SK-N-SH (cell line): ENCODE data around the gene IL27RA. TPM values are rescaled to one million over a fixed set of nuclear protein-coding genes. Genes with fewer than 3 reads are reported as not detected.

ENCODE experiments used
- CTCF ChIA-PET: fragments of 300-600, 350-600 bp; formaldehyde crosslinking; extraction: SDS; loops from one replicate; lab custom pipeline; 2021; lab: Yijun Ruan, JAX
- POLR2A ChIA-PET: fragments of 350-600 bp; sonication (Branson Sonifier 250); formaldehyde crosslinking; extraction: SDS; loops from one replicate; lab custom pipeline; 2020; ENCODE audit warnings: antibody characterized with exemption, inconsistent platforms; lab: Yijun Ruan, JAX
- DNase-seq: peaks from one replicate; pipeline ENCODE4 v3.0.0; 2012
- H2AFZ ChIP-seq: fragments of 200-600 bp; sonication (generic); 2 replicates; pipeline ENCODE4 v1.8.1; 2016; ENCODE audit warnings: antibody characterized with exemption, mild to moderate bottlenecking, low read depth
- H3F3A ChIP-seq: fragments of 200-600 bp; sonication (generic); replicated peaks from 2 replicates; pipeline ENCODE3; 2016; ENCODE audit warnings: antibody characterized with exemption, mild to moderate bottlenecking; ENCODE audit not compliant: insufficient read depth
- H3K27ac ChIP-seq, 2 experiments: fragments of 200-500 bp in 1 of 2; fragments of 200-600 bp in 1 of 2; sonication (Bioruptor generic) in 1 of 2; sonication (generic), shearing (Covaris generic) in 1 of 2; 2 replicates each; pipeline versions ENCODE4 v1.5.1 to v1.6.1; 2014 to 2016; ENCODE audit warnings: low read depth in 2 of 2, inconsistent platforms in 1 of 2, low read length in 1 of 2, mild to moderate bottlenecking in 1 of 2, mixed read lengths in 1 of 2
- H3K27me3 ChIP-seq: fragments of 200-600 bp; sonication (generic), shearing (Covaris generic); 2 replicates; pipeline ENCODE4 v1.6.1; 2016; ENCODE audit warnings: mixed run types; ENCODE audit not compliant: insufficient read depth
- H3K36me3 ChIP-seq, 2 experiments: fragments of 200-500 bp in 1 of 2; fragments of 200-600 bp in 1 of 2; sonication (Bioruptor generic) in 1 of 2; sonication (generic) in 1 of 2; replicated peaks in 1 of 2; 2 replicates each; pipeline versions ENCODE3 to v1.5.1; 2014 to 2016; ENCODE audit warnings: low read length in 1 of 2, mild to moderate bottlenecking in 1 of 2; ENCODE audit not compliant: insufficient read depth in 2 of 2, control insufficient read depth in 1 of 2
- H3K4me1 ChIP-seq, 2 experiments: fragments of 200-500 bp in 1 of 2; fragments of 200-600 bp in 1 of 2; sonication (Bioruptor generic) in 1 of 2; sonication (generic), shearing (Covaris generic) in 1 of 2; 2 replicates each; pipeline versions ENCODE4 v1.5.1 to v1.6.1; 2014 to 2016; ENCODE audit warnings: low read depth in 1 of 2, low read length in 1 of 2, mixed run types in 1 of 2; ENCODE audit not compliant: insufficient read depth in 2 of 2, control insufficient read depth in 1 of 2
- H3K4me2 ChIP-seq: fragments of 200-600 bp; sonication (generic), shearing (Covaris generic); 2 replicates; pipeline ENCODE4 v1.6.1; 2017; ENCODE audit warnings: mixed run types
- H3K4me3 ChIP-seq, 2 experiments: fragments of 200-500 bp in 1 of 2; fragments of 200-600 bp in 1 of 2; sonication (Bioruptor generic) in 1 of 2; sonication (generic), shearing (Covaris generic) in 1 of 2; 2 replicates each; pipeline versions ENCODE4 v1.5.1 to v1.8.1; 2014 to 2016; ENCODE audit warnings: low read depth in 2 of 2, inconsistent platforms in 1 of 2, low read length in 1 of 2, mild to moderate bottlenecking in 1 of 2, mixed read lengths in 1 of 2, moderate library complexity in 1 of 2
- H3K79me2 ChIP-seq: fragments of 200-600 bp; sonication (generic); 2 replicates; pipeline ENCODE4 v1.8.1; 2017; ENCODE audit warnings: mild to moderate bottlenecking; ENCODE audit not compliant: insufficient read depth
- H3K9ac ChIP-seq: fragments of 200-600 bp; sonication (generic); 2 replicates; pipeline ENCODE4 v1.6.1; 2017; ENCODE audit warnings: mixed run types
- H3K9me2 ChIP-seq: fragments of 200-600 bp; sonication (generic); 2 replicates; pipeline ENCODE4 v1.6.1; 2017; ENCODE audit warnings: mixed run types
- H3K9me3 ChIP-seq: fragments of 200-600 bp; sonication (generic); 2 replicates; pipeline ENCODE4 v1.6.1; 2017; ENCODE audit warnings: mixed run types, mild to moderate bottlenecking, moderate library complexity
- H4K20me1 ChIP-seq: fragments of 200-600 bp; sonication (generic); 2 replicates; pipeline ENCODE4 v1.6.1; 2017; ENCODE audit warnings: mild to moderate bottlenecking, mixed run types; ENCODE audit not compliant: insufficient read depth
- EP300 ChIP-seq, 2 experiments: IDR thresholded peaks; 2 replicates each; pipeline versions ENCODE4 v1.4.0 to v1.6.1; 2012; ENCODE audit warnings: borderline replicate concordance in 1 of 2, low read depth in 1 of 2, low read length in 1 of 2
- FOXJ3 ChIP-seq: sonication (generic); formaldehyde crosslinking; IDR thresholded peaks from 2 replicates; pipeline ENCODE4 v1.5.1; 2020; ENCODE audit warnings: mild to moderate bottlenecking, missing genetic modification reagents
- FOXM1 ChIP-seq: IDR thresholded peaks from 2 replicates; pipeline ENCODE4 v1.4.0; 2012; ENCODE audit warnings: low read depth, mild to moderate bottlenecking
- GABPA ChIP-seq: IDR thresholded peaks from 2 replicates; pipeline ENCODE4 v1.4.0; 2012; ENCODE audit warnings: low read depth, mild to moderate bottlenecking
- GATA2 ChIP-seq: sonication (generic); formaldehyde crosslinking; IDR thresholded peaks from 2 replicates; pipeline ENCODE4 v1.5.0; 2020; ENCODE audit warnings: mild to moderate bottlenecking, missing genetic modification reagents
- MEF2A ChIP-seq: IDR thresholded peaks from 2 replicates; pipeline ENCODE4 v1.4.0; 2012; ENCODE audit warnings: low read depth, borderline replicate concordance
- NFIC ChIP-seq: IDR thresholded peaks from 2 replicates; pipeline ENCODE4 v1.4.0; 2012; ENCODE audit warnings: borderline replicate concordance
- RAD21 ChIP-seq: IDR thresholded peaks from 2 replicates; pipeline ENCODE4 v1.6.1; 2012; ENCODE audit warnings: mild to moderate bottlenecking, low read length
- RXRA ChIP-seq: IDR thresholded peaks from 2 replicates; pipeline ENCODE4 v1.4.0; 2012; ENCODE audit warnings: low read depth, mild to moderate bottlenecking, borderline replicate concordance
- SIN3A ChIP-seq: IDR thresholded peaks from 2 replicates; pipeline ENCODE4 v1.6.1; 2012; ENCODE audit warnings: low read depth, mild to moderate bottlenecking, low read length, moderate library complexity, borderline replicate concordance
- SMC3 ChIP-seq: IDR thresholded peaks from 2 replicates; pipeline ENCODE4 v1.6.1; 2012; ENCODE audit warnings: low read depth, low read length, improper control_type of control experiment
- TAF1 ChIP-seq: IDR thresholded peaks from 2 replicates; pipeline ENCODE4 v1.6.1; 2012; ENCODE audit warnings: low read depth, mild to moderate bottlenecking, low read length, moderate library complexity, borderline replicate concordance
- WGBS: methylation state at CpG from one replicate; pipeline ENCODE4 v1.1.6; 2017; ENCODE audit warnings: low lambda C conversion rate; 5-methylcytosine and 5-hydroxymethylcytosine counted together
- polyA plus RNA-seq, 3 experiments: library from polyadenylated mRNA; depleted of rRNA; stranded (reverse); fragments of >200 nt; gene quantifications; 2 replicates each; pipeline ENCODE4 v1.2.3, GENCODE V29; 2012
- TF ChIP-seq, protein P1 (sequence below): IDR thresholded peaks from 2 replicates; pipeline ENCODE4 v1.6.1; 2012; ENCODE audit warnings: mild to moderate bottlenecking, low read depth, low read length, moderate library complexity
- TF ChIP-seq, protein P2 (sequence below): fragments of 150-350 bp; IDR thresholded peaks from 2 replicates; pipeline ENCODE4 v1.6.1; 2017; ENCODE audit warnings: antibody characterized with exemption, low read length, low read depth, borderline replicate concordance
- TF ChIP-seq, protein P3 (sequence below): fragments of 150-350 bp; IDR thresholded peaks from 2 replicates; pipeline ENCODE4 v1.6.1; 2016; ENCODE audit warnings: mild to moderate bottlenecking, low read depth, low read length
- TF ChIP-seq, protein P4 (sequence below): fragments of 200-600 bp; sonication (generic); IDR thresholded peaks from 2 replicates; pipeline ENCODE4 v1.6.1; 2017; ENCODE audit warnings: antibody characterized with exemption, mild to moderate bottlenecking, moderate library complexity

IL27RA gene
- polyA plus RNA-seq, 1 of the 3 experiments (the other 2 are of a cell fraction), result 9.3 TPM

DNA sequence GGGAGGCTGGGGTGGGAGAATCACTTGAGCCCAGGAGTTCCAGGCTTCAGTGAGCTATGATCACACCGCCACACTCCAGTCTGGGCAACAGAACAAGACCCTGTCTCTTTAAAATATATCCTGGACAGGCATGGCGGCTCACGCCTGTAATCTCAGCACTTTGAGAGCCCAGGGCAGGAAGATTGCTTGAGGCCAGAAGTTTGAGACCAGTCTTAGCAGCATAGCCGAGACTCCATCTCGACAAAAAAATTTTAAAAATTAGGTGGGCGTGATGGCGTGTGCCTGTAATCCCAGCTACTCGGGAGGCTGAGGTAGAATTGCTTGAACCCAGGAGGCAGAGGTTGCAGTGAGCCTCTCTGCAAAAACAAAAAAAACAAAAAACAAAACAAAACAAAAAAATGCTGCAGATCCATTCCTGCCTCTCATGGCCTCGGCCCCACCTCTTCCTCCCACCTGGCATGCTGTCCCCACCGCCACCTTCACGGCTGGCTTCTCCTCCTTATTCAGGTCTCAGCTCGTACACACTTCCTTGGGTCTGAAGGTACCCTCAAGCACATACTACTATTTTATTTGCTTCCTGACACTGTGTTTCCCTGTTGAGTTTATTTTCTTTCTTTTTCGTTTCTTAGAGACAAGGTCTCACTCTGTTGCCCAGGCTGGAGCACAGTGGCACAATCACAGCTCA lies 30.7 kb upstream of the IL27RA start:
- DNase-seq, result no peak
- no peak overlapping the region for H2AFZ ChIP-seq
- CTCF ChIA-PET, result interaction anchor here (0.9 to 1.0 kb wide), 2 partner anchors 31 to 72 kb away, joined by 3 read pairs; partner anchors contain the start of gene IL27RA

More for the DNA sequence above, 30.7 kb upstream of the IL27RA start:
- Histone ChIP-seq H3F3A (peaks cover 14% of the 10 kb centered on the region), H3K9ac (no peak overlapping the region), H3K4me3 (no peak overlapping the region), H3K9me2 (no peaks in the 10 kb centered on the region), H3K4me2 (no peak overlapping the region), H3K9me3 (peaks cover 10% of the 10 kb centered on the region; the same call in 1 of the 2 replicates), H3K27ac (no peak overlapping the region), H3K79me2 (peaks cover 10% of the 10 kb centered on the region; the same call in 1 of the 2 replicates), H3K36me3 (peaks cover 0 to 16% of the 10 kb centered on the region in 2 experiments), H4K20me1 (no peaks in the 10 kb centered on the region), H3K4me1 (peaks cover 0 to 4% of the 10 kb centered on the region in 2 experiments; a peak in 1 of 4 replicates), H3K27me3 (no peaks in the 10 kb centered on the region)
- POLR2A ChIA-PET, result no interaction called here
- TF ChIP-seq MEF2A (no peak), TAF1 (no peak), SMC3 (no peak), NFIC (no peak), RXRA (no peak), RAD21 (no peak), FOXM1 (no peak), FOXJ3 (CRISPR knock-in tag) (no peak), SIN3A (no peak), EP300 (IDR thresholded peaks at IDR 0.05; ENCODE audit: borderline replicate concordance in 1 of 2, low read depth in 1 of 2, low read length in 1 of 2) (no peak), GATA2 (no peak), GABPA (no peak)
- TF ChIP-seq, protein P1, sequence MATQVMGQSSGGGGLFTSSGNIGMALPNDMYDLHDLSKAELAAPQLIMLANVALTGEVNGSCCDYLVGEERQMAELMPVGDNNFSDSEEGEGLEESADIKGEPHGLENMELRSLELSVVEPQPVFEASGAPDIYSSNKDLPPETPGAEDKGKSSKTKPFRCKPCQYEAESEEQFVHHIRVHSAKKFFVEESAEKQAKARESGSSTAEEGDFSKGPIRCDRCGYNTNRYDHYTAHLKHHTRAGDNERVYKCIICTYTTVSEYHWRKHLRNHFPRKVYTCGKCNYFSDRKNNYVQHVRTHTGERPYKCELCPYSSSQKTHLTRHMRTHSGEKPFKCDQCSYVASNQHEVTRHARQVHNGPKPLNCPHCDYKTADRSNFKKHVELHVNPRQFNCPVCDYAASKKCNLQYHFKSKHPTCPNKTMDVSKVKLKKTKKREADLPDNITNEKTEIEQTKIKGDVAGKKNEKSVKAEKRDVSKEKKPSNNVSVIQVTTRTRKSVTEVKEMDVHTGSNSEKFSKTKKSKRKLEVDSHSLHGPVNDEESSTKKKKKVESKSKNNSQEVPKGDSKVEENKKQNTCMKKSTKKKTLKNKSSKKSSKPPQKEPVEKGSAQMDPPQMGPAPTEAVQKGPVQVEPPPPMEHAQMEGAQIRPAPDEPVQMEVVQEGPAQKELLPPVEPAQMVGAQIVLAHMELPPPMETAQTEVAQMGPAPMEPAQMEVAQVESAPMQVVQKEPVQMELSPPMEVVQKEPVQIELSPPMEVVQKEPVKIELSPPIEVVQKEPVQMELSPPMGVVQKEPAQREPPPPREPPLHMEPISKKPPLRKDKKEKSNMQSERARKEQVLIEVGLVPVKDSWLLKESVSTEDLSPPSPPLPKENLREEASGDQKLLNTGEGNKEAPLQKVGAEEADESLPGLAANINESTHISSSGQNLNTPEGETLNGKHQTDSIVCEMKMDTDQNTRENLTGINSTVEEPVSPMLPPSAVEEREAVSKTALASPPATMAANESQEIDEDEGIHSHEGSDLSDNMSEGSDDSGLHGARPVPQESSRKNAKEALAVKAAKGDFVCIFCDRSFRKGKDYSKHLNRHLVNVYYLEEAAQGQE, result no peak
- TF ChIP-seq, protein P2, sequence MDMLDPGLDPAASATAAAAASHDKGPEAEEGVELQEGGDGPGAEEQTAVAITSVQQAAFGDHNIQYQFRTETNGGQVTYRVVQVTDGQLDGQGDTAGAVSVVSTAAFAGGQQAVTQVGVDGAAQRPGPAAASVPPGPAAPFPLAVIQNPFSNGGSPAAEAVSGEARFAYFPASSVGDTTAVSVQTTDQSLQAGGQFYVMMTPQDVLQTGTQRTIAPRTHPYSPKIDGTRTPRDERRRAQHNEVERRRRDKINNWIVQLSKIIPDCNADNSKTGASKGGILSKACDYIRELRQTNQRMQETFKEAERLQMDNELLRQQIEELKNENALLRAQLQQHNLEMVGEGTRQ, result no peak
- TF ChIP-seq, protein P3, sequence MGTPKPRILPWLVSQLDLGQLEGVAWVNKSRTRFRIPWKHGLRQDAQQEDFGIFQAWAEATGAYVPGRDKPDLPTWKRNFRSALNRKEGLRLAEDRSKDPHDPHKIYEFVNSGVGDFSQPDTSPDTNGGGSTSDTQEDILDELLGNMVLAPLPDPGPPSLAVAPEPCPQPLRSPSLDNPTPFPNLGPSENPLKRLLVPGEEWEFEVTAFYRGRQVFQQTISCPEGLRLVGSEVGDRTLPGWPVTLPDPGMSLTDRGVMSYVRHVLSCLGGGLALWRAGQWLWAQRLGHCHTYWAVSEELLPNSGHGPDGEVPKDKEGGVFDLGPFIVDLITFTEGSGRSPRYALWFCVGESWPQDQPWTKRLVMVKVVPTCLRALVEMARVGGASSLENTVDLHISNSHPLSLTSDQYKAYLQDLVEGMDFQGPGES, result no peak
- TF ChIP-seq, protein P4, sequence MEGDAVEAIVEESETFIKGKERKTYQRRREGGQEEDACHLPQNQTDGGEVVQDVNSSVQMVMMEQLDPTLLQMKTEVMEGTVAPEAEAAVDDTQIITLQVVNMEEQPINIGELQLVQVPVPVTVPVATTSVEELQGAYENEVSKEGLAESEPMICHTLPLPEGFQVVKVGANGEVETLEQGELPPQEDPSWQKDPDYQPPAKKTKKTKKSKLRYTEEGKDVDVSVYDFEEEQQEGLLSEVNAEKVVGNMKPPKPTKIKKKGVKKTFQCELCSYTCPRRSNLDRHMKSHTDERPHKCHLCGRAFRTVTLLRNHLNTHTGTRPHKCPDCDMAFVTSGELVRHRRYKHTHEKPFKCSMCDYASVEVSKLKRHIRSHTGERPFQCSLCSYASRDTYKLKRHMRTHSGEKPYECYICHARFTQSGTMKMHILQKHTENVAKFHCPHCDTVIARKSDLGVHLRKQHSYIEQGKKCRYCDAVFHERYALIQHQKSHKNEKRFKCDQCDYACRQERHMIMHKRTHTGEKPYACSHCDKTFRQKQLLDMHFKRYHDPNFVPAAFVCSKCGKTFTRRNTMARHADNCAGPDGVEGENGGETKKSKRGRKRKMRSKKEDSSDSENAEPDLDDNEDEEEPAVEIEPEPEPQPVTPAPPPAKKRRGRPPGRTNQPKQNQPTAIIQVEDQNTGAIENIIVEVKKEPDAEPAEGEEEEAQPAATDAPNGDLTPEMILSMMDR, result no peak
- 94% methylated on average over 13 of the region's 13 CpGs for WGBS
